H1 (cell line): ENCODE measurements around the gene TPD52L2.

Source experiments
- CTCF ChIP-seq, 3 experiments: IDR thresholded peaks; 1 replicate in 2 of 3; 2 replicates in 1 of 3; pipeline versions ENCODE4 v1.5.1 to v1.6.1; 2011; ENCODE audit warnings: low read length in 3 of 3, mild to moderate bottlenecking in 3 of 3, inconsistent platforms in 2 of 3, low read depth in 1 of 3, moderate library complexity in 1 of 3; ENCODE audit not compliant: insufficient read depth in 1 of 3; ENCODE audit errors: control extremely low read depth in 1 of 3
- EP300 ChIP-seq, 2 experiments: IDR thresholded peaks; 1 replicate in 1 of 2; 2 replicates in 1 of 2; pipeline ENCODE4 v1.6.1; 2011 to 2012; ENCODE audit warnings: low read depth in 2 of 2, low read length in 2 of 2, mild to moderate bottlenecking in 2 of 2, borderline replicate concordance in 1 of 2, inconsistent platforms in 1 of 2, moderate library complexity in 1 of 2
- EZH2 ChIP-seq: fragments of 200-600 bp; sonication (generic); IDR thresholded peaks from 2 replicates; pipeline ENCODE4 v1.7.1; 2012; ENCODE audit warnings: low read depth, mild to moderate bottlenecking, moderate library complexity, low read length, inconsistent platforms; ENCODE audit not compliant: severe bottlenecking
- FOSL1 ChIP-seq: IDR thresholded peaks from 2 replicates; pipeline ENCODE4 v1.6.1; 2011; ENCODE audit warnings: mild to moderate bottlenecking, low read depth, low read length, moderate library complexity; ENCODE audit not compliant: insufficient read depth
- JUN ChIP-seq: IDR thresholded peaks from 2 replicates; pipeline ENCODE4 v1.6.1; 2011; ENCODE audit warnings: low read depth, mild to moderate bottlenecking, improper control_type of control experiment, low read length
- JUND ChIP-seq: IDR thresholded peaks from 2 replicates; pipeline ENCODE4 v1.6.1; 2011; ENCODE audit warnings: mild to moderate bottlenecking, improper control_type of control experiment, low read length
- MAFK ChIP-seq: IDR thresholded peaks from 2 replicates; pipeline ENCODE4 v1.6.1; 2012; ENCODE audit warnings: low read depth, mild to moderate bottlenecking, improper control_type of control experiment, low read length
- POLR2AphosphoS5 ChIP-seq: IDR thresholded peaks from 2 replicates; pipeline ENCODE4 v1.6.1; 2011; ENCODE audit warnings: low read depth, low read length
- YY1 ChIP-seq: IDR thresholded peaks from 2 replicates; pipeline ENCODE4 v1.6.1; 2011; ENCODE audit warnings: low read depth, mild to moderate bottlenecking, low read length

GRCh38 chr20:63843222-63843621 is 21.8 kb upstream of the TPD52L2 start:
- no peak for TF ChIP-seq CTCF (IDR thresholded peaks at IDR 0.05; ENCODE audit: control extremely low read depth in 1 of 3, insufficient read depth in 1 of 3, low read depth in 1 of 3, low read length in 3 of 3)
- no peak for TF ChIP-seq JUND
- TF ChIP-seq EZH2: no peak
- no peak for TF ChIP-seq JUN
- no peak for TF ChIP-seq EP300 (IDR thresholded peaks at IDR 0.05; ENCODE audit: borderline replicate concordance in 1 of 2, low read depth in 2 of 2, low read length in 2 of 2)
- no peak for TF ChIP-seq FOSL1
- no peak for TF ChIP-seq POLR2AphosphoS5
- no peak for TF ChIP-seq MAFK
- no peak for TF ChIP-seq YY1
